ENCODE results near the gene PHKA2. TPM values are rescaled to one million over a fixed set of nuclear protein-coding genes. Genes with fewer than 3 reads are reported as not detected.

PHKA2 gene
- total RNA-seq, 3 donors from 2014 or later (not counting 1 experiment from before 2014, with no cell fraction given): 34.2 to 45.9 (median 35.1) TPM

- peaks cover 27 to 33% of the 10 kb centered on the region in 2 donors for H3K4me1 Mint-ChIP-seq
- no peak for DNase-seq
- peaks cover 29% of the 10 kb centered on the region for H3K4me1 ChIP-seq (ENCODE audit: control insufficient read depth, insufficient read depth, low read length)
- peak overlapping the region; percentile 82 for H3K27ac ChIP-seq (ENCODE audit: low read length)
- no peaks in the 10 kb centered on the region for H3K27me3 ChIP-seq (ENCODE audit: control insufficient read depth, insufficient read depth, low read length)
- no peak for TF ChIP-seq CTCF (IDR thresholded peaks at IDR 0.05)
- H3K9me3 ChIP-seq (ENCODE audit: control insufficient read depth, insufficient read depth, low read length): no peaks in the 10 kb centered on the region
- H3K36me3 ChIP-seq (ENCODE audit: control insufficient read depth, insufficient read depth, low read length): no peaks in the 10 kb centered on the region
- no peaks in the 10 kb centered on the region for H3K27me3 Mint-ChIP-seq (ENCODE audit: low read depth in 2 of 2)
- H3K4me3 ChIP-seq (ENCODE audit: low read length): no peak overlapping the region
- intact Hi-C loops (cut with micrococcal nuclease): loop anchor here (5.0 kb wide), 1 partner anchor 208 kb away; no protein-coding TSS in a partner anchor
- H3K36me3 Mint-ChIP-seq: no peaks in the 10 kb centered on the region
- 89% methylated on average over 4 of the region's 4 CpGs for WGBS (ENCODE audit: insufficient coverage)
- no peaks in the 10 kb centered on the region for H3K9me3 Mint-ChIP-seq
- peak overlapping the region; percentile 90 to 97 for H3K27ac Mint-ChIP-seq
- no peak for ATAC-seq
- no peak overlapping the region for H3K4me3 Mint-ChIP-seq
Observed at GRCh38 chrX:18884916-18885315, 99.0 kb downstream of the PHKA2 start.

- intact Hi-C loops (cut with micrococcal nuclease): no loop called here
- no peak overlapping the region for H3K27ac Mint-ChIP-seq
- no peaks in the 10 kb centered on the region for H3K27me3 ChIP-seq (ENCODE audit: control insufficient read depth, insufficient read depth, low read length)
- WGBS (ENCODE audit: insufficient coverage): 94% methylated on average over 14 of the region's 16 CpGs
- no peaks in the 10 kb centered on the region for H3K36me3 Mint-ChIP-seq
- DNase-seq: no peak
- no peak overlapping the region for H3K27ac ChIP-seq (ENCODE audit: low read length)
- no peak overlapping the region for H3K4me3 Mint-ChIP-seq
- H3K4me3 ChIP-seq (ENCODE audit: low read length): no peak overlapping the region
- H3K9me3 Mint-ChIP-seq: no peaks in the 10 kb centered on the region
- H3K27me3 Mint-ChIP-seq (ENCODE audit: low read depth in 2 of 2): no peaks in the 10 kb centered on the region
- ATAC-seq: no peak
- no peaks in the 10 kb centered on the region for H3K36me3 ChIP-seq (ENCODE audit: control insufficient read depth, insufficient read depth, low read length)
- no peaks in the 10 kb centered on the region for H3K9me3 ChIP-seq (ENCODE audit: control insufficient read depth, insufficient read depth, low read length)
- H3K4me1 ChIP-seq (ENCODE audit: control insufficient read depth, insufficient read depth, low read length): peaks cover 29% of the 10 kb centered on the region
- no peak for TF ChIP-seq CTCF (IDR thresholded peaks at IDR 0.05)
- H3K4me1 Mint-ChIP-seq: peaks cover 27 to 33% of the 10 kb centered on the region in 2 donors
Observed at GRCh38 chrX:18883961-18884765, 99.8 kb downstream of the PHKA2 start.

- H3K4me1 Mint-ChIP-seq: peaks cover 27 to 33% of the 10 kb centered on the region in 2 donors
- WGBS (ENCODE audit: insufficient coverage): 91% methylated on average over 12 of the region's 12 CpGs
- H3K27ac Mint-ChIP-seq: no peak overlapping the region
- no peak overlapping the region for H3K4me3 Mint-ChIP-seq
- no peaks in the 10 kb centered on the region for H3K27me3 Mint-ChIP-seq (ENCODE audit: low read depth in 2 of 2)
- ATAC-seq (no peak), DNase-seq (no peak)
- Histone ChIP-seq H3K4me1 (ENCODE audit: control insufficient read depth, insufficient read depth, low read length) (peaks cover 29% of the 10 kb centered on the region), H3K4me3 (ENCODE audit: low read length) (no peak overlapping the region), H3K27ac (ENCODE audit: low read length) (no peak overlapping the region), H3K36me3 (ENCODE audit: control insufficient read depth, insufficient read depth, low read length) (no peaks in the 10 kb centered on the region), H3K9me3 (ENCODE audit: control insufficient read depth, insufficient read depth, low read length) (no peaks in the 10 kb centered on the region), H3K27me3 (ENCODE audit: control insufficient read depth, insufficient read depth, low read length) (no peaks in the 10 kb centered on the region)
- TF ChIP-seq CTCF (IDR thresholded peaks at IDR 0.05): no peak
- intact Hi-C loops (cut with micrococcal nuclease): no loop called here
- H3K9me3 Mint-ChIP-seq: no peaks in the 10 kb centered on the region
- H3K36me3 Mint-ChIP-seq: no peaks in the 10 kb centered on the region
Observed at GRCh38 chrX:18883234-18883960, 100.5 kb downstream of the PHKA2 start.

All from natural killer cell (primary cell).